Mammary epithelial cell (primary cell): ENCODE measurements around the gene GALNT18.

ENCODE experiments used
- EZH2 ChIP-seq: IDR thresholded peaks from 2 replicates; pipeline ENCODE4 v1.6.1; 2012; ENCODE audit warnings: low read length, inconsistent platforms, borderline replicate concordance
- TF ChIP-seq, protein P1 (sequence below), 2 donors: IDR thresholded peaks in 1 of 2; conservative IDR thresholded peaks in 1 of 2; 2 replicates each; pipeline ENCODE4 v1.5.1; 2011 to 2012; ENCODE audit warnings: inconsistent platforms in 2 of 2, low read length in 2 of 2, mild to moderate bottlenecking in 2 of 2, control low read depth in 1 of 2, low read depth in 1 of 2; ENCODE audit not compliant: insufficient read depth in 1 of 2; ENCODE audit errors: extremely low read depth in 1 of 2

DNA sequence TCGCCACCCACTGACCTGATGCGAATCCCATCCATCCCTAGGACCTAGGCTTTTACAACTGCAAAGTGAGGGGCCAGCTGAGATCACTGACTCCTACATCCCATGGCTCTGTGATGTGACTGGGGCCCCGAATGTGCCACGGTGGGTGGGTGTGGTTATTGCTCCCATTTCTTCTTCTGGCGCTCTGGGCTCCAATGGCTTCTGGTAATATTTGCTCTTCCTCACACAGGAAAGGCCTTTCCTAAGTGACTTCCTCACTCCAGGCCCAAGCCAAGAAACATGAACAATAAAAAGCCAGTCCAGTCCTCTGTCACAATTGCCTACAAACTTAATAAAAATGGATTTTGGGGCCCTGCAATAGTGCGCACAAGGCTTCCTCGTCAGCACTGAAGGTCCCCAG lies 78.1 kb downstream of the GALNT18 start:
- TF ChIP-seq, protein P1, sequence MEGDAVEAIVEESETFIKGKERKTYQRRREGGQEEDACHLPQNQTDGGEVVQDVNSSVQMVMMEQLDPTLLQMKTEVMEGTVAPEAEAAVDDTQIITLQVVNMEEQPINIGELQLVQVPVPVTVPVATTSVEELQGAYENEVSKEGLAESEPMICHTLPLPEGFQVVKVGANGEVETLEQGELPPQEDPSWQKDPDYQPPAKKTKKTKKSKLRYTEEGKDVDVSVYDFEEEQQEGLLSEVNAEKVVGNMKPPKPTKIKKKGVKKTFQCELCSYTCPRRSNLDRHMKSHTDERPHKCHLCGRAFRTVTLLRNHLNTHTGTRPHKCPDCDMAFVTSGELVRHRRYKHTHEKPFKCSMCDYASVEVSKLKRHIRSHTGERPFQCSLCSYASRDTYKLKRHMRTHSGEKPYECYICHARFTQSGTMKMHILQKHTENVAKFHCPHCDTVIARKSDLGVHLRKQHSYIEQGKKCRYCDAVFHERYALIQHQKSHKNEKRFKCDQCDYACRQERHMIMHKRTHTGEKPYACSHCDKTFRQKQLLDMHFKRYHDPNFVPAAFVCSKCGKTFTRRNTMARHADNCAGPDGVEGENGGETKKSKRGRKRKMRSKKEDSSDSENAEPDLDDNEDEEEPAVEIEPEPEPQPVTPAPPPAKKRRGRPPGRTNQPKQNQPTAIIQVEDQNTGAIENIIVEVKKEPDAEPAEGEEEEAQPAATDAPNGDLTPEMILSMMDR (conservative IDR thresholded peaks at IDR 0.05 in 1 of 2, IDR thresholded peaks at IDR 0.05 in 1 of 2; ENCODE audit: extremely low read depth in 1 of 2, insufficient read depth in 1 of 2, low read depth in 1 of 2, low read length in 2 of 2), result no peak
- TF ChIP-seq EZH2, result no peak
